Measurements from ENCODE around the gene RECQL.

RECQL gene

GRCh38 chr12:21501258-21502163 lies at the start of gene RECQL, which contains the start of gene GOLT1B:
RECQL (minus strand) TSS chr12:21501635; CDS start chr12:21499570, 2,065 bp downstream.
GOLT1B (plus strand) TSS chr12:21501789; CDS start chr12:21501924, 135 bp downstream.
- peak; percentile 98 for DNase-seq (ENCODE audit: low read depth)

GRCh38 chr12:21547437-21547836 lies 46.0 kb upstream of the RECQL start:
- DNase-seq (ENCODE audit: low read depth) = no peak

- DNase-seq (ENCODE audit: low read depth) = no peak
These were observed 45.3 kb upstream of the RECQL start for GRCh38 chr12:21546716-21547115.

- DNase-seq (ENCODE audit: low read depth) = no peak
These were observed 44.1 kb upstream of the RECQL start for GRCh38 chr12:21545557-21545956.

- DNase-seq (ENCODE audit: low read depth) = no peak
These were observed 41.7 kb upstream of the RECQL start for GRCh38 chr12:21543151-21543550.

GRCh38 chr12:21542403-21542802 lies 41.0 kb upstream of the RECQL start:
- no peak for DNase-seq (ENCODE audit: low read depth)

- DNase-seq (ENCODE audit: low read depth) = no peak
These were observed 40.3 kb upstream of the RECQL start for GRCh38 chr12:21541773-21542172.

- DNase-seq (ENCODE audit: low read depth) = no peak
These were observed 38.4 kb upstream of the RECQL start for GRCh38 chr12:21539797-21540196.

GRCh38 chr12:21538061-21538653 lies 36.7 kb upstream of the RECQL start:
- DNase-seq (ENCODE audit: low read depth) = no peak

GRCh38 chr12:21529456-21529855 lies 28.0 kb upstream of the RECQL start:
- no peak for DNase-seq (ENCODE audit: low read depth)

GRCh38 chr12:21528953-21529352 lies 27.5 kb upstream of the RECQL start:
- no peak for DNase-seq (ENCODE audit: low read depth)

- peak; percentile 20 for DNase-seq (ENCODE audit: low read depth)
These were observed 26.2 kb upstream of the RECQL start for GRCh38 chr12:21527451-21528180.

- DNase-seq (ENCODE audit: low read depth) = no peak
These were observed 25.4 kb upstream of the RECQL start for GRCh38 chr12:21526721-21527345.

GRCh38 chr12:21526053-21526452 lies 24.6 kb upstream of the RECQL start, which contains the start of gene SPX:
SPX (plus strand) TSS chr12:21526296; CDS start chr12:21526473, 177 bp downstream.
- no peak for DNase-seq (ENCODE audit: low read depth)

GRCh38 chr12:21523148-21523547 lies 21.7 kb upstream of the RECQL start:
- DNase-seq (ENCODE audit: low read depth) = no peak

- no peak for DNase-seq (ENCODE audit: low read depth)
These were observed 20.1 kb upstream of the RECQL start for GRCh38 chr12:21521541-21521940.

GRCh38 chr12:21518451-21518850 lies 17.0 kb upstream of the RECQL start:
- DNase-seq (ENCODE audit: low read depth) = no peak

- DNase-seq (ENCODE audit: low read depth) = no peak
These were observed 14.8 kb upstream of the RECQL start for GRCh38 chr12:21516281-21516680.

GRCh38 chr12:21509768-21510167 lies 8.3 kb upstream of the RECQL start:
- no peak for DNase-seq (ENCODE audit: low read depth)

GRCh38 chr12:21507849-21508248 lies 6.4 kb upstream of the RECQL start:
- no peak for DNase-seq (ENCODE audit: low read depth)

- DNase-seq (ENCODE audit: low read depth) = no peak
These were observed 4.5 kb upstream of the RECQL start for GRCh38 chr12:21505888-21506287.

GRCh38 chr12:21502872-21503271 lies 1.4 kb upstream of the RECQL start:
- no peak for DNase-seq (ENCODE audit: low read depth)
